HG03457 (cell line): Measurements from ENCODE around the gene NIPAL3.
"Not testable (repeated sequence)": the region's sequence is repeated elsewhere in the genome, so short reads cannot be mapped to it uniquely, and the experiment has no call there.

ENCODE experiments used
- ATAC-seq: cut with Tn5 transposase; IDR thresholded peaks from one replicate; pipeline ENCODE4 v1.9.1; 2021; ENCODE audit warnings: moderate number of reproducible peaks; ENCODE audit not compliant: unreplicated experiment

The NIPAL3 gene

DNA sequence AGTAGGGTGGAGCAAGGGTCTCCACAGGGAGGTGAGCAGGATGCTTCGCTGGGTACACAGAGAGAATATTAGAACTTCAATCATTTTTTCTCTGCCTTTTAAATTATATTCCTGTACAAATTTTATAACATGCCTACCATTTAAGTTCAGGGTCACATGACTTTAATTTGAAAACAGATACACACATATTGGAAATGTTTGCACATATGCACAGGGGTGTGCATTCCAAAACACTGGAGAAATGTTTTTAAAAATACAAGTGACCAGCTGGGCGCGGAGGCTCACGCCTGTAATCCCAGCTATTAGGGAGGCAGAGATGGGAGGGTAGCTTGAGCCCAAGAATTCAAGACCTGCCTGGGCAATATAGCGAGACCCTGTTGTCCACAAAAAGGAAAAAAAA is 39.7 kb downstream of the NIPAL3 start:
- no peak for ATAC-seq

DNA sequence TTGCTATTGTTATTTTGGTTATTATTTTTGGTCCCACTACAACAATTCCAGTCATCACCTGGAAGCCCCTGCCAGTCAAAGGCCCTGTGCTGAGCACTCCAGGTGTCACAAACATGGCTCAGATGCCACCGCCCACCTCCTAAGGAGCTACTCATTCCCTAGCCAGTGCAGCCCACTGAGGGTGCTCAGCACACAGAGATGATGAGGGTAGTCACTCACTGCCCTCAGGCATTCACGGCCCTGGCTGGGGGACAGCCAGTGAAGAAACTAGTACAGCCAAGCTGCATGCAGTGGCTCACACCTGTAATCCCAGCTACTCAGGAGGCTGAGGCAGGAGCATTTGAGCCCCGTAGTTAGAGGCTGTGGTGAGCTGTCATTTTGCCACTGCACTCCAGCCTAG is 42.3 kb downstream of the NIPAL3 start:
- no peak for ATAC-seq

DNA sequence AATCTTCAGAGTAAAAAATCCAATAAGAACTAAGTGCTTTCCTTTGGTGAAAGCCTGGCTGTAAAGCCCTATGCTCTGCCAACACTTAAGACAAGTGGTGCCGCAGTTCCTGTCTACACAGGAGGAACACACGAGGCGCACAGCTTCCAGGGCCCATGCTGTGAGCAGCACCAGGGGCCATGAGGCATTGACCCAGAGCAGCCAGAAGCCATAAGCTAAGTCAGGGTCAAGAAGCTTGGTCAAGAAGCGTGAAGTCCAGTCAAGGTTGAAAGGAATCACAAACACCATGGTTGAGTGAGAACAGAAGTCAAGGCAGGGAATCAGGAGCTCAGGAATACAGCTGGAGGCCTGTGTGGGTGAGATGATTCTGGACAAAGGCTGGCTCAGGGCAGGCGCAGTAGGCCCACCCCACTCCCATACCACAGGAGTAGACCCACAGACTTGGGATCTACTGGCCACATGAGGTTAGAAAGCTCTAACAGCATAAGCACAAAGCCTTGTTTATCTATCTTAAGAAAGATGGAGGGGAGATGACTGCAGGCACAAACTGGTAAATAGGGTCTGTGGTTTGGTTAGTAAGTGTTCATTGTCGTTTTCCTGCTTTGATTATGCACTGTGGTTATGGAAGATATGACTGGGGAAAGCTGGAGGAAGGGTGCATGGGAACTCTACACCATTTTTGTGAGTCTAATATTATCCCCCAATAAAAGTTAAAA is 44.1 kb downstream of the NIPAL3 start:
- ATAC-seq = no peak

DNA sequence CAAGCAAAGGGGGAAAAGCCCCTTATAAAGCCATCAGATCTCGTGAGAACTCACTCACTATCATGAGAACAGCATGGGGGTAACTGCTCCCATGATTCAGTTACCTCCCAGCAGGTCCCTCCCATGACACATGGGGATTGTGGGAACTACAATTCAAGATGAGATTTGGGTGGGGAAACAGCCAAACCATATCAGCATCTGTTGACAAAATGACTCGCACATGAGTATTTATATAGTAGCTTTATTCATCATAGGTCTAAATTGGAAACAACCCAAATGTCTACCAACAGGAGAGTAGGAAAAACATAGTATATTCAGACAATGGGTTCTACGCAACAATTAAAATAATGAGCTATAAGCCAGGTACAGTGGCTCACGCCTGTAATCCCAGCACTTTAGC is 46.5 kb downstream of the NIPAL3 start:
- not testable (repeated sequence) for ATAC-seq

DNA sequence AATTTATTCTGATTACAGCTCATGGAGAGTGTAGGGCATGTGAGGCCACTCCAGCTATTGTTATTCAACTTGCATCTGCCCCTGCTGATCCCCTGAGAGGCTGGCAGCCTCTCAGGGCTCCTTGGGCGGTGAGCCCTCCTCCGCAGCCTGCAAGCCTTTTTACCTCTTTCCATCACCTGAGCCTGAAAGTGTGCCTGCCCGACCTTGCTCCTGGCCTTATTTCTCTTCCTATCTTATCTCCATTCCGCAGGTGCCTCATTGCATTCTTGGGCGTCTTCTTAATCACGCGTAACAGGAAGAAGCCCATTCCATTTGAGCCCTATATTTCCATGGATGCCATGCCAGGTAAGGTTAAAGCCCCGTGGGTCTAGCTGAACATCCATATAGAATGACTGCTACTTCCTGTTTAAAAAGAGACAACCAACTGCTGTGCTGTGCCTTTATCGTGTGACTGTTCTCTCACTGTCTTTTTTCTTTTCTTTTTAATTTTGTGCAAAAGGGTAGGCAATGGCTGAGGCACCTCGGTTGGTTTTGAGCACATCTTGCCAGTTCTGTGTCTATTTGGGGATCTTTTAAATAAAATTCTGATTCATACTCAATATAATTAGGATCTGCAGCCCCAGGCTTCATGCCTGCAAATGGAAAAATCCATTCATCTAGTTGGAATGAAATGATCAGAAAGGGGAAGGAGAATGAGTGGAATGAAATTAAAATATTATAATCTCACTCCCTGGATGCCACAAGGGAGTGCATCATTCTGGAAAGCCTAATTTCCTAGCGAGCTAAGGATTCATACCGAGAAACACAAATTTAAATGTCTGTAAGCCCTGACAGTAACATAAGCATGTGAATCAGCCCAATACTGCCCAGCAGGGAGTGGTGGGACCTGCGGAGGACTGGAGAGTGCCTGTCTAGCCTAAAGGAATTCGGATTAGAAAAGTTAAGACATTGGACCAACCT is 48.5 kb downstream of the NIPAL3 start:
- ATAC-seq = no peak

DNA sequence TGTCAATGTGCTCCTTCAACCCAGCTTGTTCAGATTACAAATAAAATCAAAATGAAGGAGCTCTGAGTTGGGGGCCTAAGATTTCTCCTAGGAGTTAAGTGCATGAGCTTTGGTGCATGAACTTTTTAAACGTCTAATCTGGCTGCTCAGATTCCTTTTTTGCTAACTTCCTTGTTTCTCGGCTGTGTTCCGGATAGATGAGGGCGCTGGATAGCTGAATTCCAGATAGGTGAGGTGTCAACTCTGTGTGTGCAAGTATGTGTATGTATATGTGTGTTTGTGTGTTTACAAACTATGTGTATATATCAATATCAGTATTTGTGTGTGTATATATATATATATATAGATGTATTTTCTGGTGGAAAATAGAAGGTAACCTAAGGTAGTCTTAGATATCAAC is 49.5 kb downstream of the NIPAL3 start:
- ATAC-seq = no peak

DNA sequence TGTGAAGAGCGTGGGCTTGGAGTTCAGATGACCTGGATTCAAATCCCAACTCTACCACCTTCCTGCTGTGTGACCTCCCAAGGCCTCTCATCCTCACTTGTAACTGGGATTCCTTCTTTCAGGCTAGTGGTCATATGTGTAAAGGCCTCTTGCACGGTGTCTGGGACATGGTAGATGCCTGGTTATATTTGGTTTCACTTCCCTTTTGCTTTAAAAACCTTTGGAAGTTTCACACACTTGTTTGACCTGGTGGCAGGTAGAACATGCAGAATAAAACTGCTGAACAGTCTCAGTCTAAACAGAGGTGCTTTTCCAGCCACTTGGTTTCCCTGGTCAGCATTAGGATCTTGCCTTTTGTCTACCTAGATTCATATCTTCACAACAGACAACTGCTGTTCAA is 50.0 kb downstream of the NIPAL3 start:
- no peak for ATAC-seq

DNA sequence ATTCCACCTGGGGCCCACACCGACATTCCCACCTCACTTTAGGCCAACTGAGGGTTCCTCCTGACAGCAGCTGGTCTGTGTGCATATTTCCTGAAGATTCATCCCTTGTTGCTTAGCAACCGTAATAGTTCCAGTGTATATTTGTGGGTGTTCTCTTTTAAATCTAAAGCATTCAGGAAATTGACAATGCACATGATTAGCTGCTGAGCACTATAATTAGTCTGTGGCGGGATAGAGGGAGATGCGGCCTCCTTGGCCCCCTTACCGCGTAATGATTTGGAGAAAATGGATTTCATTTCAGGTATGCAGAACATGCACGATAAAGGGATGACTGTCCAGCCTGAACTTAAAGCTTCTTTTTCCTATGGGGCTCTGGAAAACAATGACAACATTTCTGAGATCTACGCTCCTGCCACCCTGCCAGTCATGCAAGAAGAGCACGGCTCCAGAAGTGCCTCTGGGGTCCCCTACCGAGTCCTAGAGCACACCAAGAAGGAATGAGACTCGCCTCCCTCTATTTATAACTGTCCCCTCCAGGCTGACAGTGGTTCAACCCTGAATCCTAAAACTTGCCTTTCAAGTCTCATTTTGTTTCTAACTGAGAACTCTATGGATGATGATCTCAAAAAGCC is 53.2 kb downstream of the NIPAL3 start:
- ATAC-seq = no peak

DNA sequence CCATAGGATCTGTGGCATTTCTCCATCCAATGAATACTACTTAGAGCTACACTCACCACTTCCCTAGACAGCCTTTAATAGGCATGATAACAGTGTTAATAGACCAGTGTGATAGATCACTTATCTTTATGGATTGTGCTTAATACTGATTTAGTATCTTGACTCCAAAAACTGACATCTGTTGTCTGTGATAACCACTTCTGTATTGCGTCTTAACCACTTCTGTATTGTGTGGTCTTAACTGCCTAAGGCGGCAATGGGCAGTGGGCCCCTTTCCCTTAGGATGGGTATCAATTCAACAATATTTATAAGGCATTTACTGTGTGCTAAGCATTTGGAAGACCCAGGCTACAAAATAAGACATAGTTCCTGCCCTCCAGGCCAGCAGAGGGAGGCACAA is 55.0 kb downstream of the NIPAL3 start:
- no peak for ATAC-seq

DNA sequence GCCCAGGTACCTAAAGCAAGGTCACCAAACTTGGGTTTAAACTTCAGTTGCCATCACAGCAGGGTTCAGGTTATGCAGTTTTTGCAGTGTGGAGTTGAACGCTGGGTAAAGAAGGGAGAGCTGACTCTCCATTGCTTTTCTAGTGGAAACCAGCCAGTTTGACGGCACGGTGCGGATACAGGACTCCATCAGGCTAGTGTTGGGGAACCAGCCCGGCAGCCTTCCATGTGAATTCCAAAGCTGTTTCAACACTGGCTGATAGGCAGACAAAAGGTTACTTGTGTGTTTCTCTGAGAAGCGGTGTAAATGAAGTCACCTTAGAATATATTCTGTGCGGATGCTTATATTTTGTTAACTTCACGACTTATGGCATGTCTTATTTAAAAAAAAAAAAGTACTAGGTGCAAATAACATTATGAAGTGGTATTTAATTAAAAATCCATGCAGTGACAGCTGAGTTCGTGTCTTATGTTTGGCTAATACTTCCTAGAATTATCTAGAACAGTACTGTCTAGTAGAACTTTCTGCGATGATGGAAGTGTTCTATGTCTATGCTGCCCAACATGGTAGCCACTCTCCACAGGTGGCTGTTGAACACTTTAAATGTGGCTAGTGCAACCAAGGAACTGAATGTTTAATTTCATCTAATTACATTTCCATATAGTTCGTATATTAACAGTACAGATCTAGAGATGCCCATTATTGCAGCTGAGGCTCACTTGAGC is 57.1 kb downstream of the NIPAL3 start:
- no peak for ATAC-seq

DNA sequence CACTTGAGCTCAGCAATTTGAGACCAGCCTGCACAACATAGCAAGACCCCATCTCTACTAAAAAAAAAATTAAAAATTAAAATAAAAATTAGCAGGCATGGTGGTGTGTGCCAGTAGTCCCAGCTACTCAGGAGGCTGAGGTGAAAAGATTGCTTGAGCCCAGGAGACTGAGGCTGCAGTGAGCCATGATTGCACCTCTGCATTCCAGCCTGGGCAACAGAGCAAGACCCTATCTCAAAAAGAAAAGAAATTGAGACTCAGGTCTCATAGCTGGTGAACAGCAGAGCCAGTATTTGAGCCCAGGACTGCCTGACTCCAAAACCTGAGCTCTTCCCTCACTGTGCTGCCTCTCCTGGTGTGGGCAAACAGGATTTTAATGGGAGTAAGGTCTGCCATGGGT is 58.6 kb downstream of the NIPAL3 start:
- no peak for ATAC-seq

DNA sequence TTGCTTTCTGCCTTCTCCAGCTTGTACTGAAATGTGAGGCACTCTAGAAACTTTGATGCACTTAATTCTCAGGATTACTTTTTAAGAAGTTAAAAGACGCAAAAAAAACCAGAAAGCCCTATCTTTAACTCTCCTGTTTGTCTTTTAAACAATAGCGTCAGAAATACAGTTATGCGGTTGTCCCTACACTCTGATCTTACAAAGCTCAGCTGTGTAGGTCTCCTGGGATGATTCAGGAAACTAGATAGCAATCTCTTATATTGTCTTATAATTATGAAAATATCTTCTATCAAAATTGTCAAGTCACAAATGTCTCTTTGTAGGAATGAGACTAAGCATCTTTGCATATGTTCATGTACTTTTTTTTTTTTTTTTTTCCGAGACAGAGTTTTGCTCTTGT is 60.1 kb downstream of the NIPAL3 start:
- no peak for ATAC-seq

DNA sequence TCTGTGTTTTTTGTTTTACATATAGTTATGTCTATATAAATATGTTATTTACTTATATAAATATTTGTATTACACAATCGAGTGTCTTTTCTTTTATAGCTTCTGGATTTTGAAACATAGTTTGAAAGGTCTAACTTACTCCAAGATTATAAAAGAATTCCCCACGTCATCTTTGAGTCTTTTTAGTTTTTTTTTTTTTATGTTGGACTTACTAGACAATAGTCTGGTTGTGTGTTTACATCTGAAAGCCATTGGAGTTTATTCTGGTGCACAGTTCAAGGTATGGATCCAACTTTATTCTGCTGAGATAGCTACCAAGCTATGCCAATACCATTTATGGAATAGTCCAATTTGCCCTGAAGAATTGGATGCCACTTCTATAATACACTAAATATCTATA is 61.0 kb downstream of the NIPAL3 start:
- ATAC-seq = no peak

DNA sequence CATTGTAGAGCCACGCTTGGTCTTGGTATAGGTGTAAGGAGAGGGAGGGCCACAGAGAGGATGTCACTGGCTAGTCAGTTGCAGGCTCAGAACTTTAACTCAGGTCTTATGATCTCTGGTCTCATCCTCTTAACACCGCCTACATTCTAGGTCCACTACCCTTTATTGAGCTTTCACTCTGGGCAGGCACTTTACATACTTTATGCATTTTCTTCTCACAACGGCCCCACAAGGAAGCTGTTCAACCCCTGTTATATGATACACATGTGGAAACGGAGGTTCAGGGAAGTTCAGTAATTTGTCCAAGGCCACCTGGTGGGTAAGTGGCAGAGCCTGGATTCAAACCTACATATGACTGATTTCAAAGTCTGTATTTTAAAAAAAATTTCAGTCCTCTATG is 61.7 kb downstream of the NIPAL3 start:
- no peak for ATAC-seq

DNA sequence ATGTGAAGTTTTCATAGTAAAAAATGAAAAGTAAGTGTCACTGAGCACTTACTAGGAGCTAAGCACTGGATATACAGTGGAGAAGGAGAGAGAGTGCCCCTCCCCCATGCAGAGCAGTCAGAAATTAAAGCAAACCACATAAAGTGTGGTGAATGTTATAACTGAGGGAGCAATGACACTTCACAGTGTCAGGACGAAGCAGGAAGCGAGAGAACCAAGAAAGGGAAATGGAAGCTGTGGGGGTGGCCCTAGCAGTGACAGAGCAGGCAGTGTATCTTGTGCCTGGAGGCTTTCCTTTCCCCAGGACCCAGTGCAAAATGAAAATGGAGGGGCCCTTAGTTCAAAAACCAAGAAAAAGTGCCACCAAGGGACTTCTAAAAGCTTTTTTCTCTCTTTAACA is 65.5 kb downstream of the NIPAL3 start:
- ATAC-seq = no peak

DNA sequence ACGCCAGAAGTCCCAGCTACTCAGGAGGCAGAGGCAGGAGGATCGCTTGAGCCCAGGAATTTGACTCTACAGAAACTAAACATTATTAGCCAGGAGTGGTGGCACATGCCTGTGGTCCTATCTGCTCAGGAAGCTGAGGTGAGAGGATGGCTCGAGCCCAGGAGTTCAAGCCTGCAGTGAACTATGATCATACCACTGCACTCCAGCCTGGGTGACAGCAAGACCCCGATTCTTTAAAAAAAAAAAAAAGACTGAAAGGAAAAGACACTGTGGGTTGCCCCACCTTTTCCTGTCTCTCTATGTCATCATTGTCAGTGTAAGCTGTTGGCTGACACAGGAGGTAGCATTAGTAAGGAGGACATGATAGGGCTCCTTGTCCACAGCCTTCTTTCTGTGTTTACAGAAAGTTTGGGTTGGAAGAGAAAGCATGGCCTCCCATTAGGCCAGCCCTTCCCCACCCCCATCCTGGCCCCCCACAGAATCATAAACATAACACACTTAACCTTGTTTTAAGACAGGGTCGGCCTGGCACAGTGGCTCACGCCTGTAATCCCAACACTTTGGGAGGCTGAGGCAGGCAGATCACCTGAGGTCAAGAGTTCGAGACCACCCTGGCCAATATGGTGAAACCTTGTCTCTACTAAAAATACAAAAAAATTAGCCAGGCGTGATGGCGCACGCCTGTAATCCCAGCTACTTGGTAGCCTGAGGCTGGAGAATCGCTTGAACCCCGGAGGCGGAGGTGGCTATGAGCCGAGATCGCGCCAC is 66.4 kb downstream of the NIPAL3 start:
- ATAC-seq = no peak

DNA sequence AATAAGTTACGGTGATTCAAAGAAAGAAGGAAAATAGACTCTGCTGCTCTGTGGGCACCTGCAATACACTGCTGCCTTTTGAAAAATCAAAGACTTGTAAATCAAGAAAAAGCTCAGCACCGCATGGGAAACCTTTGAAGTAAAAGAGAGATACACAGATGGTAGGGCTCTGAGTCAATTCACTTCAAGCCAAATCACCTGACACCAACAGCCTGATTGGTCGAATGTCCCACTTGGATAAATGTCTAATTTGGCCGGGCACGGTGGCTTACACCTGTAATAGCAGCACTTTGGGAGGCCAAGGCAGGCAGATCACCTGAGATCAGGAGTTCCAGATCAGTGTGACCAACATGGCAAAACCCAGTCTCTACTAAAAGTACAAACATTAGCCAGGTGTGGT is 67.8 kb downstream of the NIPAL3 start:
- no peak for ATAC-seq

DNA sequence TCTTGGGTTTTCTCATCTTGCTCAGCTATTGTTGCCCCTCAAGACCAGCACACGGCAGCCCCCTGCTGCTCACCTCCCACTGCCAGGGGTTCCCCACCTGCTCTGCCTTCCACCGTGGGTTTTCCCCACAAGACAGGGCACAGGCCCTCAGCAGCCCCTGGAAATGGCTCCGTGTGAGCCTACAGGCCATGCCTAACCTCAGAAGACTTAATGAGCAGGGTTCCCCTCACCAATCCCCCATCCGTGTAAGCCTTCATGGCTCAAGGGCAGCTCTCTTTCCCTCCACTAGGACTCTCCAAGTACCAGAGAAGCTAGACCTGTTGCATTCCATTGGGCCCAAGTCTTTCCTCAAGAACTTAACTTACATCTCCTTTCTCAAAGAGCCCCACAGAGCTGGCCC is 68.6 kb downstream of the NIPAL3 start:
- no peak for ATAC-seq

DNA sequence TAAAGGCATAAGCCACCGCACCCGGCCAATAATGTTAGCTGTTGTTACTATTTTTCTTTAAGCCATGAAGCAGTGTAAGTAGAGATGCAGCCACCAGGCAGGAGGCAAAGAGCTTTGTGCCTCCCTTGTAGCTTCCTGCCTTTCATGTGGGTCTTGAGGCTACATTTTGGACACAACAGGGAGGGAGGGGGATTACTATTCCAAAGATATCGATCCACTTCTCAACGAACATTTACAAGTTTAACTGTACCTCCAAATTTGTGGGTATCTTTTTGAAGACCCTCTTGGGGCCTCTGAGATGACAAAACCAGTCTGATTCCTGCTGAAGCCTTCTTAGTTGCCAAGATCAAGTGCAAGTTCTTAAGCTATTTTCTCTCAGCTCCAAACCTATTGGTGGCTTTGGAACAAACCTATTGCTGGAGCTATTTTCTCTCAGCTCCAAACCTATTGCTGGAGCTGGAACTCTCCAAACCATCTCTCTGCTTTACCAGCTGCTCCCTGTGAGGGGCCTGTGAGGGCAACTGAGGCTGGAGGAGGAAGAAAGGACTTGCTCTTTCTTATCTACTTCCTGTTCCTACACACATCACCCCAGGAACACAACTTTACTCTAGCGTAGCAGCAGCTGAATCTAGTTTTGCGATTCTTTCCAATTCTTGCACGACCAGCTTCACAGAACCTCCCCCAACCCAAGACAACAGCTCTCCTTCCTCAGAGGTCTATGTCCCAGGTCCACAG is 70.9 kb downstream of the NIPAL3 start:
- ATAC-seq = no peak

DNA sequence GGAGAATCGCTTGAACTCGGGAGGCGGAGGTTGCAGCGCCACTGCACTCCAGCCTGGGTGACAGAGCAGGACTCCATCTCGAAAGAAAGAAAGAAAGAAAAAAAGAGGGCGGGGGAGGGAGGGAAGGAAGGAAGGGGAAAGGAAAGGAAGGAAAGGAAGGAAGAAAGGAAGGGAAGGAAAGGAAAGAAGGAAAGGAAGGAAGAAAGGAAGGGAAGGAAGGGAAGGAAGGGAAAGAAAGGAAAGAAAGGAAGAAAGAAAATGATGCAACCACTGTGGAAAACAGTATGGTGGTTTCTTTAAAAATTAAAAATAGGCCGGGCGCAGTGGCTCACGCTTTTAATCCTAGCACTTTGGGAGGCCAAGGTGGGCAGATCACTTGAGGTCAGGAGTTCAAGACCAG is 71.9 kb downstream of the NIPAL3 start:
- ATAC-seq = no peak
